Chondrocyte (in vitro differentiated cells): ENCODE measurements around the gene ITGA8. TPM values are rescaled to one million over a fixed set of nuclear protein-coding genes. Genes with fewer than 3 reads are reported as not detected.

Experiments
- DNase-seq: peaks from one replicate; pipeline ENCODE4 v3.0.0; 2021; ENCODE audit warnings: mixed read lengths, low spot score
- H3K27ac Mint-ChIP-seq: one replicate; pipeline ENCODE4 v1.8.0; 2021; ENCODE audit warnings: mild to moderate bottlenecking, moderate library complexity, mixed read lengths; ENCODE audit not compliant: unreplicated experiment
- H3K27me3 Mint-ChIP-seq: 2 replicates; pipeline ENCODE4 v1.8.0; 2021; ENCODE audit warnings: low read depth, mixed read lengths
- H3K36me3 Mint-ChIP-seq: 2 replicates; pipeline ENCODE4 v1.8.0; 2021; ENCODE audit warnings: low read depth, mixed read lengths
- H3K4me1 Mint-ChIP-seq: 2 replicates; pipeline ENCODE4 v1.8.0; 2021; ENCODE audit warnings: low read depth, mild to moderate bottlenecking, mixed read lengths
- H3K4me3 Mint-ChIP-seq: one replicate; pipeline ENCODE4 v1.8.0; 2021; ENCODE audit warnings: mild to moderate bottlenecking, moderate library complexity, mixed read lengths; ENCODE audit not compliant: unreplicated experiment
- H3K9me3 Mint-ChIP-seq: 2 replicates; pipeline ENCODE4 v1.8.0; 2021; ENCODE audit warnings: low read depth, mixed read lengths
- total RNA-seq: library from RNA; stranded (reverse); gene quantifications from 3 replicates; pipeline ENCODE4 v1.2.1, GENCODE V29; 2021
- TF ChIP-seq, protein P1 (sequence below): fragments of 200-600 bp; sonication (generic); IDR thresholded peaks from 2 replicates; pipeline ENCODE4 v1.5.0; 2021; ENCODE audit warnings: antibody characterized with exemption, mild to moderate bottlenecking, moderate library complexity

ITGA8 gene
- total RNA-seq, 1 donor from 2014 or later = 5.6 TPM

DNA sequence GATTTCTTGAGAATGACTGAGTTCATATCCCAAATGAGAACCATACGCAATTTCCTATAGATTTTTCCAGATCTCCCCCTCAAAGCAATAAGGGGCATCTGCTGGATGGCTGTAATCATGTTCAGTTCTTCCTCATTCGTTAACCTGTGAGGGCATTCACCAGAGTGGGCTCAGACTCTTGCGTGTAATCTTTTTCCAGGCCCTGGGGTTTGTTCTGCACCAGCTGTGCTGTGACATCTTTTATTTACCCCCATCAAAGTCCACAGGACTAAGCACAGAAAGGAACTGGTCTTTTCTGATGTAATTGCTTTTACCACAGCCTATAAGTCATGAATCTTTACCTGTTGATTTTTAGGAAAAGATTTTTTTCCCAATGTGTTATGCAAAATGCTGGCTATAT lies 27.9 kb upstream of the ITGA8 start:
- DNase-seq = no peak
- no peak overlapping the region for H3K4me3 Mint-ChIP-seq
- no peaks in the 10 kb centered on the region for H3K36me3 Mint-ChIP-seq
- H3K27me3 Mint-ChIP-seq = peaks cover 3% of the 10 kb centered on the region
- TF ChIP-seq, protein P1, sequence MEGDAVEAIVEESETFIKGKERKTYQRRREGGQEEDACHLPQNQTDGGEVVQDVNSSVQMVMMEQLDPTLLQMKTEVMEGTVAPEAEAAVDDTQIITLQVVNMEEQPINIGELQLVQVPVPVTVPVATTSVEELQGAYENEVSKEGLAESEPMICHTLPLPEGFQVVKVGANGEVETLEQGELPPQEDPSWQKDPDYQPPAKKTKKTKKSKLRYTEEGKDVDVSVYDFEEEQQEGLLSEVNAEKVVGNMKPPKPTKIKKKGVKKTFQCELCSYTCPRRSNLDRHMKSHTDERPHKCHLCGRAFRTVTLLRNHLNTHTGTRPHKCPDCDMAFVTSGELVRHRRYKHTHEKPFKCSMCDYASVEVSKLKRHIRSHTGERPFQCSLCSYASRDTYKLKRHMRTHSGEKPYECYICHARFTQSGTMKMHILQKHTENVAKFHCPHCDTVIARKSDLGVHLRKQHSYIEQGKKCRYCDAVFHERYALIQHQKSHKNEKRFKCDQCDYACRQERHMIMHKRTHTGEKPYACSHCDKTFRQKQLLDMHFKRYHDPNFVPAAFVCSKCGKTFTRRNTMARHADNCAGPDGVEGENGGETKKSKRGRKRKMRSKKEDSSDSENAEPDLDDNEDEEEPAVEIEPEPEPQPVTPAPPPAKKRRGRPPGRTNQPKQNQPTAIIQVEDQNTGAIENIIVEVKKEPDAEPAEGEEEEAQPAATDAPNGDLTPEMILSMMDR = no peak
- no peaks in the 10 kb centered on the region for H3K9me3 Mint-ChIP-seq
- peaks cover 10% of the 10 kb centered on the region for H3K4me1 Mint-ChIP-seq
- no peak overlapping the region for H3K27ac Mint-ChIP-seq

DNA sequence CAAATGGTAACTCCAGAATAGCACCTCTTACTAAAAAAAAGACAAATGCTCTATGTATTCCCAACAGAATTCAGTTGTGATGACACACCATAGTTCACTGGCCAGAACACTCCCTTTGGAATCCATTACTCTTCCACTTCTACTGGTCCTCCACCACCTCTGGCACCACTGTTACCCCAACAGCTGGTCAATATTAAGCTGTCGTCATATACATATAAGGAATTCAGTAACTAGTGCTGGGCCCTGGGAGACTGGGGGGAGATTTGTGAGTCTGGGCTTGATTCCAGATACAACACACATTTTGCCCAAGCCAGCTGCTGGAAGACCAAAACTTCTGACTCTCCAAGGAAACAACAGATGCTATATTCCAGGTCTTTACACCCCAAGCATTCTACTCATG lies 26.0 kb upstream of the ITGA8 start:
- DNase-seq = no peak
- Mint-ChIP-seq H3K4me1 (peaks cover 10% of the 10 kb centered on the region), H3K4me3 (no peak overlapping the region), H3K27me3 (peaks cover 3% of the 10 kb centered on the region), H3K36me3 (no peaks in the 10 kb centered on the region), H3K27ac (no peak overlapping the region), H3K9me3 (no peaks in the 10 kb centered on the region)
- TF ChIP-seq, protein P1 = no peak

DNA sequence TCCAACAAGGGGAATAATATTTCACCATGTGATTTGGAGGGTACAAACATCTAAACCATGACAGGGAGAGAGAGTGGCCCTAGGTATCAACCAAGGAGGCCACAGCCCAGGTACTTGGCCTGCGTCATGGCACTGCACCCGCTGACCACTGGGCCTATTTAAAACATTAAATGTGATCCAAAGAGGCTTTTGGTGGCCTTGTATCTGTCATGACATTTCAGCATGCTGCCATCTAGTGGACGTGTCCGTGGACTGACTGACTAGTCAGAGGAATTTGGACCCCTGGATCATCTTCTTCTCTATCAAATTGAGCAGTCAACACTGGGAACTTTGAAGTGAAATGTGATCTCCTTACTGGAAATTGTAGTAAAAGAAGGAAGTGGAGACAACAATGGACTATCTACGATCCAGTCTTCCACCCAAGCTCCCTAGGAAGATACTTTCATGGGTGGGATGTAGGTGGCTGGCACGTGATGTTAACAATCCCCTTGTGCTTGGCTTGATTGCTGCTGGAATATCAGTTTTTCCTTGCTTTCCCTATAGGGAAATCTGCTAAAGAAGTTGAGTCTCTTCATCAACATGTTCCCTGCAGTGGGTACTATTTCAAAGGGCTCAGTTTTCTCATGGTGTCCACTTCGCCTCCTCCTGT lies 24.6 kb upstream of the ITGA8 start:
- Mint-ChIP-seq H3K27me3 (peaks cover 3% of the 10 kb centered on the region), H3K4me1 (peaks cover 10% of the 10 kb centered on the region), H3K4me3 (no peak overlapping the region), H3K9me3 (no peaks in the 10 kb centered on the region), H3K27ac (no peak overlapping the region), H3K36me3 (no peaks in the 10 kb centered on the region)
- TF ChIP-seq, protein P1 = peak; percentile 78
- no peak for DNase-seq

- TF ChIP-seq, protein P1 = no peak
- H3K27me3 Mint-ChIP-seq = peaks cover 3% of the 10 kb centered on the region
- peaks cover 10% of the 10 kb centered on the region for H3K4me1 Mint-ChIP-seq
- H3K36me3 Mint-ChIP-seq = no peaks in the 10 kb centered on the region
- no peaks in the 10 kb centered on the region for H3K9me3 Mint-ChIP-seq
- DNase-seq = no peak
- H3K27ac Mint-ChIP-seq = no peak overlapping the region
- H3K4me3 Mint-ChIP-seq = no peak overlapping the region
Observed at GRCh38 chr10:15743443-15743842, 23.7 kb upstream of the ITGA8 start.

DNA sequence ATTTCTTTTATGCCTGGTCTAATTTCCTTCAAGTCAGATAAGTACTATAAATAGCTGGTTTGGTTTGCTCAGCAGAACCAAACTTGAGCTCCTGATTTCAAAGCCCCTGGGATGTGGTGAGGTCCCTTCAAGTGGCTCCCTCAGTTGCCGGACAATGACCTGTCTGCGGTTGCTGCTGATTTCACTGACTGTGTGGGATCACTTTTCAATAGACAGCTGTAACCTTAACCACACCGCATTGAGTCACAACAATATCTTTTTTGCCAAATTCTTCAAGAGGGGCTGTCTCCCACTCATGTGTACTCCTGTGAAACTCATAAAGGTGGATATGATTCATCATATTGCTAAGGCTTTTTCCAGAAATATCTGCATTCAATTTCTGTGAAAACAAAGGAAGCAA lies 23.1 kb upstream of the ITGA8 start:
- no peaks in the 10 kb centered on the region for H3K27me3 Mint-ChIP-seq
- H3K4me3 Mint-ChIP-seq = no peak overlapping the region
- no peaks in the 10 kb centered on the region for H3K36me3 Mint-ChIP-seq
- H3K4me1 Mint-ChIP-seq = peaks cover 10% of the 10 kb centered on the region
- H3K27ac Mint-ChIP-seq = no peak overlapping the region
- no peak for DNase-seq
- TF ChIP-seq, protein P1 = no peak
- no peaks in the 10 kb centered on the region for H3K9me3 Mint-ChIP-seq
